ENCODE measurements around the gene LRRC56.

GRCh38 chr11:520428-521176 is 16.7 kb upstream of the LRRC56 start:
- no peak for TF ChIP-seq REST (IDR thresholded peaks at IDR 0.05; ENCODE audit: insufficient replicate concordance, low read depth)
- TF ChIP-seq CTCF (IDR thresholded peaks at IDR 0.05; ENCODE audit: insufficient read depth, low read length), result no peak
- no peak for TF ChIP-seq GABPA (IDR thresholded peaks at IDR 0.05; ENCODE audit: low read depth)
- TF ChIP-seq POLR2AphosphoS5 (IDR thresholded peaks at IDR 0.05; ENCODE audit: low read depth), result no peak
- no peak for TF ChIP-seq SPI1 (IDR thresholded peaks at IDR 0.05; ENCODE audit: borderline replicate concordance, low read depth)

Data from HL-60 (cell line).